Measurements from ENCODE around the gene SLC10A3.

GRCh38 chrX:154482786-154483185 lies 7.6 kb downstream of the SLC10A3 start:
- TF ChIP-seq POLR2A (IDR thresholded peaks at IDR 0.05; ENCODE audit: low read depth, low read length) (no peak), JUN (IDR thresholded peaks at IDR 0.05; ENCODE audit: borderline replicate concordance, insufficient read depth, insufficient read length, low read depth) (no peak)
